ENCODE data around the gene TESPA1.
"Not testable (repeated sequence)": the region's sequence is repeated elsewhere in the genome, so short reads cannot be mapped to it uniquely, and the experiment has no call there.

GRCh38 chr12:54943292-54943691 is 41.3 kb downstream of the TESPA1 start:
- not testable (repeated sequence) for TF ChIP-seq POLR2A, POLR2AphosphoS5 (IDR thresholded peaks at IDR 0.05; ENCODE audit: low read depth, low read length)
